ENCODE results near the gene SHC2. TPM values are rescaled to one million over a fixed set of nuclear protein-coding genes. Genes with fewer than 3 reads are reported as not detected.
"Not testable (repeated sequence)": the region's sequence is repeated elsewhere in the genome, so short reads cannot be mapped to it uniquely, and the experiment has no call there.

SHC2 gene
- total RNA-seq, 1 experiment from 2014 or later, result 1.1 TPM

DNA sequence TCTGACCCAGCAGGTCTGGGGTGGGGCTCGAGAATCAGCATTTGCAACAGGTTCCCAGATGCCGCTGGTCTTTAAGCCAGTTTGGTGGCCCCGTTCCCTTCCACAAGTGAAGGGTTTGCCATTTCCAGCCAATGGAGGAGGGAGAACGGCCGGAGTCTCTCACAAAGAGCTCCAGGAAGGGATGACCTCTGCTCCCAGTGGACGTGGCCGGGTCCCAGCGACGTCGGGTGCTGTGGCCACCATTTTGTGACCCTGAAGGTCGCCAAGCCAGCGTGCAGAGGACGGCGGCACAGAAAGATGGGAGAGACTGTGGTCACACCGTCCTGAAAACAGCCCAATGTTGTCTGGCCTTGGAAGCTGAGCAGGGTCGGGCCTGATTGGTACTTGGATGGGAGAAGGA lies 8.0 kb downstream of the SHC2 start:
- BruUV-seq (replicated peaks), result no TSS peak
- Histone ChIP-seq H3K27ac (ENCODE audit: low read depth, low read length, poor library complexity, severe bottlenecking) (no peak overlapping the region), H3K9me3 (ENCODE audit: low read depth, low read length, poor library complexity, severe bottlenecking) (no peaks in the 10 kb centered on the region), H3K4me1 (ENCODE audit: insufficient read depth, low read length, poor library complexity, severe bottlenecking) (no peaks in the 10 kb centered on the region), H3K36me3 (ENCODE audit: insufficient read depth, low read length, poor library complexity, severe bottlenecking) (no peaks in the 10 kb centered on the region), H3K27me3 (replicated peaks; ENCODE audit: insufficient read depth, low read depth, low read length, poor library complexity) (no peaks in the 10 kb centered on the region), H3K4me3 (ENCODE audit: low read depth, low read length, poor library complexity, severe bottlenecking) (no peak overlapping the region)
- POLR2A ChIA-PET (ENCODE audit: low non-redundant PET), result no interaction called here
- TF ChIP-seq, protein P1, sequence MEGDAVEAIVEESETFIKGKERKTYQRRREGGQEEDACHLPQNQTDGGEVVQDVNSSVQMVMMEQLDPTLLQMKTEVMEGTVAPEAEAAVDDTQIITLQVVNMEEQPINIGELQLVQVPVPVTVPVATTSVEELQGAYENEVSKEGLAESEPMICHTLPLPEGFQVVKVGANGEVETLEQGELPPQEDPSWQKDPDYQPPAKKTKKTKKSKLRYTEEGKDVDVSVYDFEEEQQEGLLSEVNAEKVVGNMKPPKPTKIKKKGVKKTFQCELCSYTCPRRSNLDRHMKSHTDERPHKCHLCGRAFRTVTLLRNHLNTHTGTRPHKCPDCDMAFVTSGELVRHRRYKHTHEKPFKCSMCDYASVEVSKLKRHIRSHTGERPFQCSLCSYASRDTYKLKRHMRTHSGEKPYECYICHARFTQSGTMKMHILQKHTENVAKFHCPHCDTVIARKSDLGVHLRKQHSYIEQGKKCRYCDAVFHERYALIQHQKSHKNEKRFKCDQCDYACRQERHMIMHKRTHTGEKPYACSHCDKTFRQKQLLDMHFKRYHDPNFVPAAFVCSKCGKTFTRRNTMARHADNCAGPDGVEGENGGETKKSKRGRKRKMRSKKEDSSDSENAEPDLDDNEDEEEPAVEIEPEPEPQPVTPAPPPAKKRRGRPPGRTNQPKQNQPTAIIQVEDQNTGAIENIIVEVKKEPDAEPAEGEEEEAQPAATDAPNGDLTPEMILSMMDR (conservative IDR thresholded peaks at IDR 0.05; ENCODE audit: low read depth, low read length), result no peak
- no peak for TF ChIP-seq EZH2 (IDR thresholded peaks at IDR 0.05; ENCODE audit: borderline replicate concordance, low read depth, low read length, poor library complexity, severe bottlenecking)
- intact Hi-C loops (cut with micrococcal nuclease; ENCODE audit: unreplicated experiment), result no loop called here
- CTCF ChIA-PET, result no interaction called here
- DNase-seq (ENCODE audit: low spot score), result no peak

DNA sequence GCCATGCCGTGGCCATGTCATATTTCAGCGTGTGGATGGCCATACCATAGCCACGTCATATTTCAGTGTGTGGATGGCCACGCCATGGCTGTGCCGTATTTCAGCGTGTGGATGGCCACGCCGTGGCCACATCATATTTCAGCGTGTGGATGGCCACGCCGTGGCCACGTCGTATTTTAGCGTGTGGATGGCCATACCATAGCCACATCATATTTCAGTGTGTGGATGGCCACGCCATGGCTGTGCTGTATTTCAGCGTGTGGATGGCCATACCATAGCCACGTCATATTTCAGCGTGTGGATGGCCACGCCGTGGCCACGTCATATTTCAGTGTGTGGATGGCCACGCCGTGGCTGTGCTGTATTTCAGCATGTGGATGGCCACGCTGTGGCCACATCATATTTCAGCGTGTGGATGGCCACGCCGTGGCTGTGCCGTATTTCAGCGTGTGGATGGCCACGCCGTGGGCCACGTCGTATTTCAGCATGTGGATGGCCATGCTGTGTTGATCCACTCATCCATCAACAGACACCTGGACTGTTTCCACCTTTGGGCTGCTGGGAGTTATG lies 9.8 kb downstream of the SHC2 start:
- H3K27me3 ChIP-seq (replicated peaks; ENCODE audit: insufficient read depth, low read depth, low read length, poor library complexity); POLR2A ChIA-PET (ENCODE audit: low non-redundant PET): not testable (repeated sequence)

DNA sequence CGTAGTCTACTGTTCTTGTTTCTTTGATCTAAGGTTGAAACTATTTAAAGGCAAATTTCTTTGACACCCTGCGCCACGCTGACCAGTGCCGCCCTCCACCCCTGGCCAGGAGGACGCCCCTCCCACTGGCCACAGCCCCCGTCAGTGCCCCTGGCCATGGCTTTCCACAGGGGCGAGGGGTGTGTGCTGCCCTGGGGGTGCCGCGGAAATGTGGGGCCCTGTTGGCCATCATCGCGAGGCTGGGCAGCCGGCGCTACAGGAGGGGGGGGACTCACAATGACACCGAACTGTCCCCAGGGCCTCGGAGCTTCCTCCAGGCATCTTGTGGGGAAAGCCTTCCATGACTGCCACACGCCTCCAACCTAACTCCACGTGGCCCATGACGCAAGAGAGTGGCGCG lies 10.9 kb downstream of the SHC2 start:
- intact Hi-C loops (cut with micrococcal nuclease; ENCODE audit: unreplicated experiment), result no loop called here
- Histone ChIP-seq H3K27ac (ENCODE audit: low read depth, low read length, poor library complexity, severe bottlenecking) (no peak overlapping the region), H3K27me3 (replicated peaks; ENCODE audit: insufficient read depth, low read depth, low read length, poor library complexity) (no peaks in the 10 kb centered on the region), H3K4me3 (ENCODE audit: low read depth, low read length, poor library complexity, severe bottlenecking) (no peak overlapping the region), H3K9me3 (ENCODE audit: low read depth, low read length, poor library complexity, severe bottlenecking) (no peaks in the 10 kb centered on the region), H3K36me3 (ENCODE audit: insufficient read depth, low read length, poor library complexity, severe bottlenecking) (no peaks in the 10 kb centered on the region), H3K4me1 (ENCODE audit: insufficient read depth, low read length, poor library complexity, severe bottlenecking) (no peaks in the 10 kb centered on the region)
- CTCF ChIA-PET, result no interaction called here
- DNase-seq (ENCODE audit: low spot score), result no peak
- POLR2A ChIA-PET (ENCODE audit: low non-redundant PET), result no interaction called here
- no TSS peak for BruUV-seq (replicated peaks)
- no peak for TF ChIP-seq EZH2 (IDR thresholded peaks at IDR 0.05; ENCODE audit: borderline replicate concordance, low read depth, low read length, poor library complexity, severe bottlenecking)
- TF ChIP-seq, protein P1 (conservative IDR thresholded peaks at IDR 0.05; ENCODE audit: low read depth, low read length), result no peak

More for the DNA sequence above, 9.8 kb downstream of the SHC2 start:
- DNase-seq (ENCODE audit: low spot score); H3K4me1 ChIP-seq (ENCODE audit: insufficient read depth, low read length, poor library complexity, severe bottlenecking); BruUV-seq (replicated peaks); H3K27ac ChIP-seq (ENCODE audit: low read depth, low read length, poor library complexity, severe bottlenecking); H3K4me3 ChIP-seq (ENCODE audit: low read depth, low read length, poor library complexity, severe bottlenecking); H3K36me3 ChIP-seq (ENCODE audit: insufficient read depth, low read length, poor library complexity, severe bottlenecking); H3K9me3 ChIP-seq (ENCODE audit: low read depth, low read length, poor library complexity, severe bottlenecking); intact Hi-C loops (cut with micrococcal nuclease; ENCODE audit: unreplicated experiment); CTCF ChIA-PET: not testable (repeated sequence)

DNA sequence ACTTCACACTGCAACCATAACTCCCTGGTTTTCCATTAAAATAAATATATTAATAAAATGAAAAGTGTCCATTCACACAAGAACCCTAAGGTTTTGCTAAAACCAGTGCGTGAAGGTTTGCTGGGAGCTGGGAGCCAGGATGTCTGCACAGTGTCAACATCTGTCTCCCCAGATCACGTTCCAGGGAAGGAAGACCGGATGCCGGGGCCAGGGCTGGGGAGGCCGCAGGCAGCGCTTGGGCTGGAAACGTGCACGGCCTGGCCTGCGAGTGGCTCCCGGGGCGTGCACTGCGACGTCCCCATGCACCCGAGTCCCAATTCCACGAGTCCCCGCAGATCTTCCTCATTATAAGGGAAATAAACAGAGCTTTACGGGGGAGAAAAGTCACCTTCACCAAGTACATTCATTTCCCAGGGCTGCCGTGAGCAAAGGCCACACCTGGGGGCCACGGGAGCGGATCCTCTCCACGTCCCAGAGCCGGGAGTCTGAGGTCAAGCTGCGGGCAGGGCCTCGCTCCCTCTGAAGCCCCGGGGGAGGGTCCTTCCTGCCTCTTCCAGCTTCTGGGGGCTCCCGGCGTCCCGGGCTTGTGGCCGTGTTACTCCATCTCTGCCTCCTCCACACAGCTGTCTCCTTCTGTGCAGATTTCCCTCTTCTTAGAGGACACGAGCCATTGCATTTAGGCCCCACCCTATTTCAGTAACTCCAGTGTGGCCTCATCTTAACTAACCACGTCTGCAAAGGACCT lies 12.8 kb downstream of the SHC2 start:
- no peaks in the 10 kb centered on the region for H3K27me3 ChIP-seq (replicated peaks; ENCODE audit: insufficient read depth, low read depth, low read length, poor library complexity)
- no peaks in the 10 kb centered on the region for H3K9me3 ChIP-seq (ENCODE audit: low read depth, low read length, poor library complexity, severe bottlenecking)
- ChIA-PET POLR2A (ENCODE audit: low non-redundant PET) (no interaction called here), CTCF (no interaction called here)
- no peak overlapping the region for H3K27ac ChIP-seq (ENCODE audit: low read depth, low read length, poor library complexity, severe bottlenecking)
- DNase-seq (ENCODE audit: low spot score), result no peak
- H3K36me3 ChIP-seq (ENCODE audit: insufficient read depth, low read length, poor library complexity, severe bottlenecking), result no peaks in the 10 kb centered on the region
- H3K4me1 ChIP-seq (ENCODE audit: insufficient read depth, low read length, poor library complexity, severe bottlenecking), result no peaks in the 10 kb centered on the region
- intact Hi-C loops (cut with micrococcal nuclease; ENCODE audit: unreplicated experiment), result no loop called here
- TF ChIP-seq, protein P1 (conservative IDR thresholded peaks at IDR 0.05; ENCODE audit: low read depth, low read length), result no peak
- TF ChIP-seq EZH2 (IDR thresholded peaks at IDR 0.05; ENCODE audit: borderline replicate concordance, low read depth, low read length, poor library complexity, severe bottlenecking), result no peak
- BruUV-seq (replicated peaks), result no TSS peak
- H3K4me3 ChIP-seq (ENCODE audit: low read depth, low read length, poor library complexity, severe bottlenecking), result no peak overlapping the region
